ENCODE data around the gene FHOD3. TPM values are rescaled to one million over a fixed set of nuclear protein-coding genes. Genes with fewer than 3 reads are reported as not detected.

Gene FHOD3
- total and polyA plus RNA-seq, 2 of the 4 experiments (the other 2 are of a cell fraction) = 14.6 to 16.0 TPM

DNA sequence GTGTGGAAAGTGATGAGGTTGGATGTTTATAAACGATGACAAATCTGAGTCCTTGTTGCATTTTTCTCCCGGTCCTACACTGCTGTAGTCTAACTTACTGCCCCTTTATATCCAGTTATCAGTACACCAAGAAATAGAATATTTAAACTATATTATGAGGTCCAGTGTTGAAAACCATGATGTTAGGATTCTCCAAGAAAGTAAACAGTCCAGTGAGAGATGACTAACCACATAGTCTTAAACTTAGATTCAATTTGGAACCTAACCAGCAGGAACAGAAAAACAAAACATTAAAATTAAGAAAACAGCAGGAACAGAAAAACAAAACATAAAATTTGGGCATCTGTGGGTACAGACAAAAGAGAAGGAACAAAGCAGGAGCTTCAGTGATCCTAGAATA lies 388.1 kb downstream of the FHOD3 start:
- Histone ChIP-seq H3K9ac (ENCODE audit: low read depth, low read length) (no peak overlapping the region), H4K91ac (ENCODE audit: insufficient read depth, low read depth, low read length) (no peak overlapping the region), H2AK5ac (ENCODE audit: low read depth, low read length) (no peak overlapping the region), H2BK5ac (ENCODE audit: low read depth, low read length, poor library complexity, severe bottlenecking) (peak overlapping the region; percentile 75), H2BK120ac (ENCODE audit: low read depth, low read length) (no peak overlapping the region), H3K56ac (ENCODE audit: extremely low read depth, insufficient read depth, low read length) (no peak overlapping the region), H3K4me3 (ENCODE audit: insufficient read depth, low read depth, low read length) (no peak overlapping the region), H3K9me3 (ENCODE audit: control insufficient read depth, insufficient read depth, low read length) (no peaks in the 10 kb centered on the region), H4K8ac (ENCODE audit: low read depth in 2 of 2, low read length in 2 of 2) (no peak overlapping the region), H4K20me1 (ENCODE audit: insufficient read depth, low read length) (no peaks in the 10 kb centered on the region), H3K14ac (replicated peaks; ENCODE audit: low read depth, low read length) (no peak overlapping the region; the same call in 1 of the 2 replicates), H3K4ac (ENCODE audit: low read depth, low read length) (0 out of 2 replicates have a peak overlapping the region, but pooled peaks have one; percentile 10), H2AK9ac (replicated peaks; ENCODE audit: low read depth, low read length, poor library complexity) (no peak overlapping the region), H4K5ac (ENCODE audit: low read depth, low read length) (peak overlapping the region; percentile 51; the same call in 1 of the 2 replicates), H2AFZ (replicated peaks; ENCODE audit: low read length, poor library complexity) (no peak overlapping the region), H3K4me1 (ENCODE audit: control insufficient read depth, insufficient read depth, low read length) (peaks cover 14% of the 10 kb centered on the region), H2BK15ac (ENCODE audit: low read depth, low read length) (no peak overlapping the region), H3K79me1 (ENCODE audit: low read depth in 1 of 2, low read length in 2 of 2) (no peaks in the 10 kb centered on the region), H3K23ac (ENCODE audit: low read depth, low read length) (no peak overlapping the region), H3K18ac (ENCODE audit: low read depth, low read length) (peak overlapping the region; percentile 75; the same call in 1 of the 2 replicates), H3K36me3 (ENCODE audit: control insufficient read depth, insufficient read depth, low read length) (no peaks in the 10 kb centered on the region), H3K27me3 (ENCODE audit: control insufficient read depth, insufficient read depth, low read length) (no peaks in the 10 kb centered on the region), H3K9me1 (ENCODE audit: insufficient read depth, low read length) (peaks cover 9% of the 10 kb centered on the region), H2BK20ac (ENCODE audit: low read depth, low read length) (no peak overlapping the region), H3K4me2 (ENCODE audit: low read depth, low read length) (no peak overlapping the region; the same call in 1 of the 2 replicates), H3K27ac (ENCODE audit: insufficient read depth, low read length) (no peak overlapping the region; the same call in 1 of the 2 replicates)
- ChIA-PET POLR2A (ENCODE audit: unreplicated experiment) (no interaction called here), CTCF (no interaction called here)
- in situ Hi-C loops (cut with MboI; ENCODE audit: low sequenced_read_pairs) = no loop called here
- dilution Hi-C loops (cut with HindIII; ENCODE audit: low sequenced_read_pairs, unreplicated experiment) = no loop called here
- intact Hi-C loops (cut with micrococcal nuclease) = no loop called here
- BruUV-seq (replicated peaks) = no TSS peak
- TF ChIP-seq CEBPB (IDR thresholded peaks at IDR 0.05; ENCODE audit: low read depth, low read length) (no peak), BHLHE40 (IDR thresholded peaks at IDR 0.05; ENCODE audit: low read depth, low read length) (no peak), MXI1 (IDR thresholded peaks at IDR 0.05; ENCODE audit: borderline replicate concordance, low read depth, low read length) (no peak), RCOR1 (IDR thresholded peaks at IDR 0.05; ENCODE audit: insufficient replicate concordance, low read length) (no peak), SMC3 (IDR thresholded peaks at IDR 0.05; ENCODE audit: low read depth, low read length) (no peak), MAZ (IDR thresholded peaks at IDR 0.05; ENCODE audit: borderline replicate concordance, low read depth, low read length) (no peak), POLR2A (IDR thresholded peaks at IDR 0.05; ENCODE audit: low read depth, low read length) (no peak), CHD1 (IDR thresholded peaks at IDR 0.05; ENCODE audit: low read depth, low read length) (no peak), FOS (IDR thresholded peaks at IDR 0.05; ENCODE audit: low read depth, low read length) (no peak), RFX5 (IDR thresholded peaks at IDR 0.05; ENCODE audit: low read depth, low read length) (no peak)
- TF ChIP-seq, protein P1, sequence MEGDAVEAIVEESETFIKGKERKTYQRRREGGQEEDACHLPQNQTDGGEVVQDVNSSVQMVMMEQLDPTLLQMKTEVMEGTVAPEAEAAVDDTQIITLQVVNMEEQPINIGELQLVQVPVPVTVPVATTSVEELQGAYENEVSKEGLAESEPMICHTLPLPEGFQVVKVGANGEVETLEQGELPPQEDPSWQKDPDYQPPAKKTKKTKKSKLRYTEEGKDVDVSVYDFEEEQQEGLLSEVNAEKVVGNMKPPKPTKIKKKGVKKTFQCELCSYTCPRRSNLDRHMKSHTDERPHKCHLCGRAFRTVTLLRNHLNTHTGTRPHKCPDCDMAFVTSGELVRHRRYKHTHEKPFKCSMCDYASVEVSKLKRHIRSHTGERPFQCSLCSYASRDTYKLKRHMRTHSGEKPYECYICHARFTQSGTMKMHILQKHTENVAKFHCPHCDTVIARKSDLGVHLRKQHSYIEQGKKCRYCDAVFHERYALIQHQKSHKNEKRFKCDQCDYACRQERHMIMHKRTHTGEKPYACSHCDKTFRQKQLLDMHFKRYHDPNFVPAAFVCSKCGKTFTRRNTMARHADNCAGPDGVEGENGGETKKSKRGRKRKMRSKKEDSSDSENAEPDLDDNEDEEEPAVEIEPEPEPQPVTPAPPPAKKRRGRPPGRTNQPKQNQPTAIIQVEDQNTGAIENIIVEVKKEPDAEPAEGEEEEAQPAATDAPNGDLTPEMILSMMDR (conservative IDR thresholded peaks at IDR 0.05; ENCODE audit: low read depth, low read length) = no peak
- TF ChIP-seq, protein P2, sequence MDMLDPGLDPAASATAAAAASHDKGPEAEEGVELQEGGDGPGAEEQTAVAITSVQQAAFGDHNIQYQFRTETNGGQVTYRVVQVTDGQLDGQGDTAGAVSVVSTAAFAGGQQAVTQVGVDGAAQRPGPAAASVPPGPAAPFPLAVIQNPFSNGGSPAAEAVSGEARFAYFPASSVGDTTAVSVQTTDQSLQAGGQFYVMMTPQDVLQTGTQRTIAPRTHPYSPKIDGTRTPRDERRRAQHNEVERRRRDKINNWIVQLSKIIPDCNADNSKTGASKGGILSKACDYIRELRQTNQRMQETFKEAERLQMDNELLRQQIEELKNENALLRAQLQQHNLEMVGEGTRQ (IDR thresholded peaks at IDR 0.05; ENCODE audit: low read depth, low read length) = no peak
- DNase-seq (peak; percentile 55), ATAC-seq (ENCODE audit: low read depth) (peak; percentile 82)
- no CpG with 5 or more reads among the region's 2 CpGs for WGBS, 2 experiments (ENCODE audit: extremely low coverage in 2 of 2, insufficient read length in 1 of 2)

Data from IMR-90 (cell line).